ENCODE results near the gene CHMP4A. TPM values are rescaled to one million over a fixed set of nuclear protein-coding genes. Genes with fewer than 3 reads are reported as not detected.

The CHMP4A gene
- total and polyA plus RNA-seq, 9 of the 15 experiments (the other 6 are each of a cell fraction or from before 2014, with no cell fraction given), result 28.8 to 104 (median 52.7) TPM

DNA sequence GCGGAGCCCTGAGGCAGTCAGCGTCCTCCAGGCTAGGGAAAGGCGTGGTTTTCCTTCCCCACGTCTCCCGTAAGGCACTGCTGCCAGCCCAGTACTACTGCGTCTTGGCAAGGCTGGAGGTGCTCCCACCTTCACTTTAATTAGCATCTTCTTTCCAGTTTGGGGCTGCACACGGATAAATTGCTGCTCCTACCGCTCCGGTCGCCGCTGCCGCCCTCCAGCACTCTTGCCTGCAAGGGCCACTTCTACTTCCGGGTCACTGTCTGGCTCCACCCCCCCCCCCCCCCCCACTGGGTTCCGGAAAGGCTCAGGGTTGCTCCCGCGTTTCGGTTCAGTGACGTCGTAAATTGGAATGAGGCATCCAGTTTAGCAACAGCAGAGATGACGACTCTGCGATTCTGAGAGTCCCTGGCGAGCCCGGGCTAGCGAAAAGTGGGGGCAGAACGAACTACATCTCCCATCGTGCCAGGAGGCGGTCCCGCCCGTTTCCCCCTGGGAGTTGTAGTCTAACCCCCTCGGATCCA lies 18.9 kb upstream of the CHMP4A start, which contains the start of gene NEDD8 (continued):
- TF ChIP-seq, protein P1, sequence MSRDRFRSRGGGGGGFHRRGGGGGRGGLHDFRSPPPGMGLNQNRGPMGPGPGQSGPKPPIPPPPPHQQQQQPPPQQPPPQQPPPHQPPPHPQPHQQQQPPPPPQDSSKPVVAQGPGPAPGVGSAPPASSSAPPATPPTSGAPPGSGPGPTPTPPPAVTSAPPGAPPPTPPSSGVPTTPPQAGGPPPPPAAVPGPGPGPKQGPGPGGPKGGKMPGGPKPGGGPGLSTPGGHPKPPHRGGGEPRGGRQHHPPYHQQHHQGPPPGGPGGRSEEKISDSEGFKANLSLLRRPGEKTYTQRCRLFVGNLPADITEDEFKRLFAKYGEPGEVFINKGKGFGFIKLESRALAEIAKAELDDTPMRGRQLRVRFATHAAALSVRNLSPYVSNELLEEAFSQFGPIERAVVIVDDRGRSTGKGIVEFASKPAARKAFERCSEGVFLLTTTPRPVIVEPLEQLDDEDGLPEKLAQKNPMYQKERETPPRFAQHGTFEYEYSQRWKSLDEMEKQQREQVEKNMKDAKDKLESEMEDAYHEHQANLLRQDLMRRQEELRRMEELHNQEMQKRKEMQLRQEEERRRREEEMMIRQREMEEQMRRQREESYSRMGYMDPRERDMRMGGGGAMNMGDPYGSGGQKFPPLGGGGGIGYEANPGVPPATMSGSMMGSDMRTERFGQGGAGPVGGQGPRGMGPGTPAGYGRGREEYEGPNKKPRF (IDR thresholded peaks at IDR 0.05; ENCODE audit: low read depth, low read length), result no peak
- TF ChIP-seq, protein P2, sequence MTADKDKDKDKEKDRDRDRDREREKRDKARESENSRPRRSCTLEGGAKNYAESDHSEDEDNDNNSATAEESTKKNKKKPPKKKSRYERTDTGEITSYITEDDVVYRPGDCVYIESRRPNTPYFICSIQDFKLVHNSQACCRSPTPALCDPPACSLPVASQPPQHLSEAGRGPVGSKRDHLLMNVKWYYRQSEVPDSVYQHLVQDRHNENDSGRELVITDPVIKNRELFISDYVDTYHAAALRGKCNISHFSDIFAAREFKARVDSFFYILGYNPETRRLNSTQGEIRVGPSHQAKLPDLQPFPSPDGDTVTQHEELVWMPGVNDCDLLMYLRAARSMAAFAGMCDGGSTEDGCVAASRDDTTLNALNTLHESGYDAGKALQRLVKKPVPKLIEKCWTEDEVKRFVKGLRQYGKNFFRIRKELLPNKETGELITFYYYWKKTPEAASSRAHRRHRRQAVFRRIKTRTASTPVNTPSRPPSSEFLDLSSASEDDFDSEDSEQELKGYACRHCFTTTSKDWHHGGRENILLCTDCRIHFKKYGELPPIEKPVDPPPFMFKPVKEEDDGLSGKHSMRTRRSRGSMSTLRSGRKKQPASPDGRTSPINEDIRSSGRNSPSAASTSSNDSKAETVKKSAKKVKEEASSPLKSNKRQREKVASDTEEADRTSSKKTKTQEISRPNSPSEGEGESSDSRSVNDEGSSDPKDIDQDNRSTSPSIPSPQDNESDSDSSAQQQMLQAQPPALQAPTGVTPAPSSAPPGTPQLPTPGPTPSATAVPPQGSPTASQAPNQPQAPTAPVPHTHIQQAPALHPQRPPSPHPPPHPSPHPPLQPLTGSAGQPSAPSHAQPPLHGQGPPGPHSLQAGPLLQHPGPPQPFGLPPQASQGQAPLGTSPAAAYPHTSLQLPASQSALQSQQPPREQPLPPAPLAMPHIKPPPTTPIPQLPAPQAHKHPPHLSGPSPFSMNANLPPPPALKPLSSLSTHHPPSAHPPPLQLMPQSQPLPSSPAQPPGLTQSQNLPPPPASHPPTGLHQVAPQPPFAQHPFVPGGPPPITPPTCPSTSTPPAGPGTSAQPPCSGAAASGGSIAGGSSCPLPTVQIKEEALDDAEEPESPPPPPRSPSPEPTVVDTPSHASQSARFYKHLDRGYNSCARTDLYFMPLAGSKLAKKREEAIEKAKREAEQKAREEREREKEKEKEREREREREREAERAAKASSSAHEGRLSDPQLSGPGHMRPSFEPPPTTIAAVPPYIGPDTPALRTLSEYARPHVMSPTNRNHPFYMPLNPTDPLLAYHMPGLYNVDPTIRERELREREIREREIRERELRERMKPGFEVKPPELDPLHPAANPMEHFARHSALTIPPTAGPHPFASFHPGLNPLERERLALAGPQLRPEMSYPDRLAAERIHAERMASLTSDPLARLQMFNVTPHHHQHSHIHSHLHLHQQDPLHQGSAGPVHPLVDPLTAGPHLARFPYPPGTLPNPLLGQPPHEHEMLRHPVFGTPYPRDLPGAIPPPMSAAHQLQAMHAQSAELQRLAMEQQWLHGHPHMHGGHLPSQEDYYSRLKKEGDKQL (CRISPR knock-in tag; IDR thresholded peaks at IDR 0.05; ENCODE audit: borderline replicate concordance), result no peak
- TF ChIP-seq RNF2 (IDR thresholded peaks at IDR 0.05), result peak; percentile 53; the same call in 1 of the 2 replicates
- TF ChIP-seq, protein P3, sequence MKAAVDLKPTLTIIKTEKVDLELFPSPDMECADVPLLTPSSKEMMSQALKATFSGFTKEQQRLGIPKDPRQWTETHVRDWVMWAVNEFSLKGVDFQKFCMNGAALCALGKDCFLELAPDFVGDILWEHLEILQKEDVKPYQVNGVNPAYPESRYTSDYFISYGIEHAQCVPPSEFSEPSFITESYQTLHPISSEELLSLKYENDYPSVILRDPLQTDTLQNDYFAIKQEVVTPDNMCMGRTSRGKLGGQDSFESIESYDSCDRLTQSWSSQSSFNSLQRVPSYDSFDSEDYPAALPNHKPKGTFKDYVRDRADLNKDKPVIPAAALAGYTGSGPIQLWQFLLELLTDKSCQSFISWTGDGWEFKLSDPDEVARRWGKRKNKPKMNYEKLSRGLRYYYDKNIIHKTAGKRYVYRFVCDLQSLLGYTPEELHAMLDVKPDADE (conservative IDR thresholded peaks at IDR 0.05; ENCODE audit: control insufficient read depth, low read depth, low read length), result peak; percentile 97
- no peak for TF ChIP-seq MEF2A (IDR thresholded peaks at IDR 0.05; ENCODE audit: control insufficient read depth, low read depth, low read length)
- TF ChIP-seq SUPT5H (IDR thresholded peaks at IDR 0.05), result peak; percentile 55; the same call in 1 of the 2 replicates
- TF ChIP-seq POLR2A (conservative IDR thresholded peaks at IDR 0.05), result peak; percentile 70
- no peak for TF ChIP-seq POLR3A (IDR thresholded peaks at IDR 0.05; ENCODE audit: borderline replicate concordance, extremely low read depth, insufficient read depth, insufficient read length)
- no peak for TF ChIP-seq GATAD2B (IDR thresholded peaks at IDR 0.05; ENCODE audit: borderline replicate concordance)
- no peak for TF ChIP-seq MTA1 (IDR thresholded peaks at IDR 0.05; ENCODE audit: borderline replicate concordance)
- TF ChIP-seq, protein P4, sequence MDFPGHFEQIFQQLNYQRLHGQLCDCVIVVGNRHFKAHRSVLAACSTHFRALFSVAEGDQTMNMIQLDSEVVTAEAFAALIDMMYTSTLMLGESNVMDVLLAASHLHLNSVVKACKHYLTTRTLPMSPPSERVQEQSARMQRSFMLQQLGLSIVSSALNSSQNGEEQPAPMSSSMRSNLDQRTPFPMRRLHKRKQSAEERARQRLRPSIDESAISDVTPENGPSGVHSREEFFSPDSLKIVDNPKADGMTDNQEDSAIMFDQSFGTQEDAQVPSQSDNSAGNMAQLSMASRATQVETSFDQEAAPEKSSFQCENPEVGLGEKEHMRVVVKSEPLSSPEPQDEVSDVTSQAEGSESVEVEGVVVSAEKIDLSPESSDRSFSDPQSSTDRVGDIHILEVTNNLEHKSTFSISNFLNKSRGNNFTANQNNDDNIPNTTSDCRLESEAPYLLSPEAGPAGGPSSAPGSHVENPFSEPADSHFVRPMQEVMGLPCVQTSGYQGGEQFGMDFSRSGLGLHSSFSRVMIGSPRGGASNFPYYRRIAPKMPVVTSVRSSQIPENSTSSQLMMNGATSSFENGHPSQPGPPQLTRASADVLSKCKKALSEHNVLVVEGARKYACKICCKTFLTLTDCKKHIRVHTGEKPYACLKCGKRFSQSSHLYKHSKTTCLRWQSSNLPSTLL (IDR thresholded peaks at IDR 0.05), result no peak
- peak in 1 of 2 experiments; percentile 78; a peak in 2 of 4 replicates for TF ChIP-seq HDAC1 (IDR thresholded peaks at IDR 0.05)
- no peak for TF ChIP-seq SNIP1 (IDR thresholded peaks at IDR 0.05; ENCODE audit: low read depth)
- TF ChIP-seq SRSF1 (IDR thresholded peaks at IDR 0.05; ENCODE audit: low read depth, low read length), result no peak
- TF ChIP-seq HNRNPK (IDR thresholded peaks at IDR 0.05; ENCODE audit: low read depth, low read length, poor library complexity, severe bottlenecking), result no peak
- peak; percentile 33; the same call in 1 of the 2 replicates for TF ChIP-seq ZKSCAN1 (IDR thresholded peaks at IDR 0.05; ENCODE audit: low read depth, low read length)
- TF ChIP-seq NCOR1 (IDR thresholded peaks at IDR 0.05), result no peak

Measured in K562 (cell line).